ENCODE data around the gene TTC13. TPM values are rescaled to one million over a fixed set of nuclear protein-coding genes. Genes with fewer than 3 reads are reported as not detected.

The TTC13 gene
- total RNA-seq, 1 experiment from 2014 or later: 30.1 TPM

DNA sequence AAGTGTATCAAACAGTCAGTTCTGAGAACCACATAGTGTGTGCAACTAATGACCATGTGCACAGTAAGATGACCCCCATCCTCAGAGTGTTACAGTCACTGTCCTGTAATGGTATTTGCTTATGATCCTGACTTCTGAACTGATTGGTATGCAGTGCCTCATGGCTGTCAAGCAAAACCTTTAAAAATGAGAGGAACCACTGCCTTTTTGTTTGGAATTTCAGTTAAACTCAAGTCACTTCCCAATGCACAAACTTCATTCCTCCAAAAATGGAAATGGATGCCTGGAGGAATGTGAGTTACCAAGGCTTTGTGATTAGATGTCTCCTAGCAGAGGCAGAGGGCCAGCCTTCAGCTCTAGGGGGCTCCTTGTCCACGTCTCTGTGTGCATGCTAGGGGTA is 120.8 kb downstream of the TTC13 start:
- ChIA-PET CTCF (no interaction called here), POLR2A (ENCODE audit: low non-redundant PET) (no interaction called here)
- no peak for DNase-seq (ENCODE audit: low spot score)
- no peak overlapping the region for H3K4me3 ChIP-seq (ENCODE audit: low read depth, low read length, poor library complexity, severe bottlenecking)
- TF ChIP-seq, protein P1, sequence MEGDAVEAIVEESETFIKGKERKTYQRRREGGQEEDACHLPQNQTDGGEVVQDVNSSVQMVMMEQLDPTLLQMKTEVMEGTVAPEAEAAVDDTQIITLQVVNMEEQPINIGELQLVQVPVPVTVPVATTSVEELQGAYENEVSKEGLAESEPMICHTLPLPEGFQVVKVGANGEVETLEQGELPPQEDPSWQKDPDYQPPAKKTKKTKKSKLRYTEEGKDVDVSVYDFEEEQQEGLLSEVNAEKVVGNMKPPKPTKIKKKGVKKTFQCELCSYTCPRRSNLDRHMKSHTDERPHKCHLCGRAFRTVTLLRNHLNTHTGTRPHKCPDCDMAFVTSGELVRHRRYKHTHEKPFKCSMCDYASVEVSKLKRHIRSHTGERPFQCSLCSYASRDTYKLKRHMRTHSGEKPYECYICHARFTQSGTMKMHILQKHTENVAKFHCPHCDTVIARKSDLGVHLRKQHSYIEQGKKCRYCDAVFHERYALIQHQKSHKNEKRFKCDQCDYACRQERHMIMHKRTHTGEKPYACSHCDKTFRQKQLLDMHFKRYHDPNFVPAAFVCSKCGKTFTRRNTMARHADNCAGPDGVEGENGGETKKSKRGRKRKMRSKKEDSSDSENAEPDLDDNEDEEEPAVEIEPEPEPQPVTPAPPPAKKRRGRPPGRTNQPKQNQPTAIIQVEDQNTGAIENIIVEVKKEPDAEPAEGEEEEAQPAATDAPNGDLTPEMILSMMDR (conservative IDR thresholded peaks at IDR 0.05; ENCODE audit: low read depth, low read length): no peak
- TF ChIP-seq EZH2 (IDR thresholded peaks at IDR 0.05; ENCODE audit: borderline replicate concordance, low read depth, low read length, poor library complexity, severe bottlenecking): no peak
- no peaks in the 10 kb centered on the region for H3K27me3 ChIP-seq (replicated peaks; ENCODE audit: insufficient read depth, low read depth, low read length, poor library complexity)
- H3K9me3 ChIP-seq (ENCODE audit: low read depth, low read length, poor library complexity, severe bottlenecking): no peaks in the 10 kb centered on the region
- peaks cover 6% of the 10 kb centered on the region for H3K4me1 ChIP-seq (ENCODE audit: insufficient read depth, low read length, poor library complexity, severe bottlenecking)
- no TSS peak for BruUV-seq (replicated peaks)
- H3K36me3 ChIP-seq (ENCODE audit: insufficient read depth, low read length, poor library complexity, severe bottlenecking): peaks cover 1% of the 10 kb centered on the region
- intact Hi-C loops (cut with micrococcal nuclease; ENCODE audit: unreplicated experiment): no loop called here
- no peak overlapping the region for H3K27ac ChIP-seq (ENCODE audit: low read depth, low read length, poor library complexity, severe bottlenecking)

DNA sequence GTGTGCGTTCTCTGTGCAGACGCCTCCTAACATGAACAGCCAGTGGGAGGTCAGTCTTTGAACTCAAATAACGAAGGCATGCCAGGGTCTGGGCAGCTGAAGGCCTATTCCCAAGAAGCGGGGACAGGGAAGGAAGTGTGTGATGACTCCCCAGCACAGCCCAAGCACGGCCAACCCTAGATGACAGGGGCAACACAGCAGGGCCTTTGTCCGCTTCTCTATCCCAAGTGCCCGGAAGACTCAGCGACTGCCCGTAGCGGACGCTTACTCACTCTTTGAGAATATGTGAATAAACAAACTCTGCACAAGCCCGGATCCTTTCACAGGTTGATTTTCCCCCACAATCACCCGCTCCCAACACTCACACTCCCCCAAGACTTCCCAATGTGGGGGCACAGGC is 121.6 kb downstream of the TTC13 start:
- intact Hi-C loops (cut with micrococcal nuclease; ENCODE audit: unreplicated experiment): no loop called here
- BruUV-seq (replicated peaks): no TSS peak
- POLR2A ChIA-PET (ENCODE audit: low non-redundant PET): no interaction called here
- no peak overlapping the region for H3K27ac ChIP-seq (ENCODE audit: low read depth, low read length, poor library complexity, severe bottlenecking)
- peaks cover 6% of the 10 kb centered on the region for H3K4me1 ChIP-seq (ENCODE audit: insufficient read depth, low read length, poor library complexity, severe bottlenecking)
- H3K36me3 ChIP-seq (ENCODE audit: insufficient read depth, low read length, poor library complexity, severe bottlenecking): peaks cover 7% of the 10 kb centered on the region
- H3K27me3 ChIP-seq (replicated peaks; ENCODE audit: insufficient read depth, low read depth, low read length, poor library complexity): no peaks in the 10 kb centered on the region
- no peak for DNase-seq (ENCODE audit: low spot score)
- no peak overlapping the region for H3K4me3 ChIP-seq (ENCODE audit: low read depth, low read length, poor library complexity, severe bottlenecking)
- TF ChIP-seq, protein P1 (conservative IDR thresholded peaks at IDR 0.05; ENCODE audit: low read depth, low read length): no peak
- TF ChIP-seq EZH2 (IDR thresholded peaks at IDR 0.05; ENCODE audit: borderline replicate concordance, low read depth, low read length, poor library complexity, severe bottlenecking): no peak
- no peaks in the 10 kb centered on the region for H3K9me3 ChIP-seq (ENCODE audit: low read depth, low read length, poor library complexity, severe bottlenecking)
- CTCF ChIA-PET: no interaction called here

Other genes with a start within 250 kb of the TTC13 start
- gene CAPN9, start 231.5 kb downstream of the TTC13 start, total RNA-seq (2021): not detected in 2 replicates
- 39.4 and 42.4 TPM in 2 replicates for gene C1orf198, start 110.3 kb downstream of the TTC13 start, total RNA-seq (2021)
- gene ARV1, start 233 bp upstream of the TTC13 start, total RNA-seq (2021): 27.1 and 27.3 TPM in 2 replicates
- 9.9 and 12.1 TPM in 2 replicates for gene FAM89A, start 61.4 kb upstream of the TTC13 start, total RNA-seq (2021)
- 0.06 TPM in 1 of 2 replicates, not detected in the other for gene TRIM67, start 183.2 kb upstream of the TTC13 start, total RNA-seq (2021)